Tibial nerve (tissue), 3 donors: ENCODE measurements around the gene MBLAC1.

Source experiments
- CTCF ChIP-seq, 5 experiments: fragments of 200-600 bp in 3 of 5; fragments of 450-650 bp in 2 of 5; sonication (generic) in 3 of 5; IDR thresholded peaks; one replicate each; pipeline ENCODE4 v1.5.1; 2016 to 2019; ENCODE audit warnings: antibody characterized with exemption in 5 of 5, mild to moderate bottlenecking in 3 of 5, moderate library complexity in 2 of 5
- POLR2A ChIP-seq, 2 donors: fragments of 450-650 bp; IDR thresholded peaks; one replicate each; pipeline ENCODE4 v1.6.1; 2017; ENCODE audit warnings: antibody characterized with exemption in 2 of 2, mild to moderate bottlenecking in 2 of 2, moderate library complexity in 2 of 2

GRCh38 chr7:100120733-100121036, 6.1 kb upstream of the MBLAC1 start:
- no peak for TF ChIP-seq POLR2A (IDR thresholded peaks at IDR 0.05)
- no peak for TF ChIP-seq CTCF (IDR thresholded peaks at IDR 0.05)
